Right lobe of liver (tissue), 6 donors: ENCODE data around the gene STPG1. TPM values are rescaled to one million over a fixed set of nuclear protein-coding genes. Genes with fewer than 3 reads are reported as not detected.

Source experiments
- ATAC-seq, 4 donors: fragments of 200-7000 bp; cut with Tn5 transposase; one replicate each; pipeline ENCODE4 v1.9.1; 2020; ENCODE audit warnings: mild to moderate bottlenecking in 4 of 4, moderate library complexity in 4 of 4
- DNase-seq, 3 donors: peaks; one replicate each; pipeline ENCODE4 v3.0.0-alpha.2; 2020
- H3K27ac ChIP-seq, 3 donors: fragments of 200-600 bp; one replicate each; pipeline ENCODE4 v1.8.0; 2022
- H3K27me3 ChIP-seq, 2 donors: fragments of 200-600 bp; one replicate each; pipeline ENCODE4 v1.8.0; 2022
- H3K36me3 ChIP-seq, 4 donors: fragments of 200-600 bp; sonication (generic) in 1 of 4; one replicate each; pipeline versions ENCODE4 v1.5.1 to v1.8.0; 2017 to 2022; ENCODE audit warnings: control low read depth in 1 of 4
- H3K4me1 ChIP-seq, 4 donors: fragments of 200-600 bp; sonication (generic) in 1 of 4; one replicate each; pipeline versions ENCODE4 v1.5.1 to v1.8.0; 2017 to 2022; ENCODE audit warnings: control low read depth in 1 of 4
- H3K4me3 ChIP-seq, 3 donors: fragments of 200-600 bp; one replicate each; pipeline ENCODE4 v1.8.0; 2022
- H3K9me3 ChIP-seq, 4 donors: fragments of 200-600 bp; sonication (generic) in 1 of 4; one replicate each; pipeline versions ENCODE4 v1.5.1 to v1.8.0; 2017 to 2022; ENCODE audit warnings: control low read depth in 1 of 4
- POLR2A ChIP-seq: fragments of 450-650 bp; IDR thresholded peaks from one replicate; pipeline ENCODE4 v1.6.1; 2017; ENCODE audit warnings: antibody characterized with exemption, mild to moderate bottlenecking
- WGBS: methylation state at CpG from one replicate; pipeline ENCODE4 v1.1.6; 2018; ENCODE audit warnings: low coverage, low lambda C conversion rate; ENCODE audit not compliant: insufficient coverage; ENCODE audit errors: missing lambda C conversion rate; 5-methylcytosine and 5-hydroxymethylcytosine counted together
- intact Hi-C, 2 donors: fragments of 100-400 bp; cut with DNase I; formaldehyde crosslinking; loops; one replicate each; pipeline versions ENCODE4 v1.11.2 to v1.14.1; 2022
- total RNA-seq, 6 experiments: library from RNA; depleted of rRNA in 2 of 6; stranded (reverse); fragments of >200 nt in 2 of 6; fragmentation: NEBNext Ultra II Directional in 3 of 6; extraction: Animal tissue kit (Norgen Biotek cat#: 25700) in 3 of 6; gene quantifications; one replicate each; pipeline versions ENCODE4 v1.1.0 to v1.2.4, GENCODE V29; 2016 to 2023
- TF ChIP-seq, protein P1 (sequence below), 4 donors: fragments of 200-600 bp in 3 of 4; fragments of 450-650 bp in 1 of 4; IDR thresholded peaks; one replicate each; pipeline versions ENCODE4 v1.5.1 to v1.8.0; 2016 to 2022; ENCODE audit warnings: antibody characterized with exemption in 4 of 4, mild to moderate bottlenecking in 2 of 4
- donor health status: DM: no; HTN: yes; CAD: no.
- donor health status: DM: no; HTN: no; CAD: no.
- donor health status: DM: no; HTN: no; CAD: no.
- donor health status: DM: no; HTN: yes; CAD: no.
- donor health status: DM: no; HTN: yes; CAD: no.

STPG1 gene
- total RNA-seq, 6 experiments from 2014 or later, result 1.0 to 3.6 (median 1.7) TPM

DNA sequence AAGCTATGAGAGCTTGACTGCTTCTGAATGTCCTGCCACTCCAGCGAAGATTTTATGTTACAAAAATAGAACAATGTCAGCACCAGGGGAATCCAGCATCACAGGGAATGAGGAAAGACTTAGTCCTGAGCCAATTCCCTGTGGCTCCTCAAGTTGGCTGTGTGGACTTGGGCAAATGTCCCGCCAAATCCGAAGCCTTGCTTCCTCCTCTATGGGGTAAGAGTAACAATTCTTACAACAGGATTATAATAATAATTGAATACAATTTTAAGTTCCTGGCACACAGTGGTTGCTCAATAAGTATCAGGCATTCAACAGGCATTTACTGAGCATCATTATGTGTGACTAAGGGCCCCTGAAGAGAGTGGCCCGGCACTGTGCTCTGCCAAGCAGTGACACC, 44.4 kb downstream of the STPG1 start:
- DNase-seq (no peak), ATAC-seq (no peak)
- Histone ChIP-seq H3K4me3 (no peak overlapping the region), H3K27ac (no peak overlapping the region), H3K36me3 (no peaks in the 10 kb centered on the region), H3K4me1 (no peaks in the 10 kb centered on the region), H3K27me3 (no peaks in the 10 kb centered on the region), H3K9me3 (no peaks in the 10 kb centered on the region)
- WGBS, result 100% methylated on average over 1 of the region's 4 CpGs
- TF ChIP-seq, protein P1, sequence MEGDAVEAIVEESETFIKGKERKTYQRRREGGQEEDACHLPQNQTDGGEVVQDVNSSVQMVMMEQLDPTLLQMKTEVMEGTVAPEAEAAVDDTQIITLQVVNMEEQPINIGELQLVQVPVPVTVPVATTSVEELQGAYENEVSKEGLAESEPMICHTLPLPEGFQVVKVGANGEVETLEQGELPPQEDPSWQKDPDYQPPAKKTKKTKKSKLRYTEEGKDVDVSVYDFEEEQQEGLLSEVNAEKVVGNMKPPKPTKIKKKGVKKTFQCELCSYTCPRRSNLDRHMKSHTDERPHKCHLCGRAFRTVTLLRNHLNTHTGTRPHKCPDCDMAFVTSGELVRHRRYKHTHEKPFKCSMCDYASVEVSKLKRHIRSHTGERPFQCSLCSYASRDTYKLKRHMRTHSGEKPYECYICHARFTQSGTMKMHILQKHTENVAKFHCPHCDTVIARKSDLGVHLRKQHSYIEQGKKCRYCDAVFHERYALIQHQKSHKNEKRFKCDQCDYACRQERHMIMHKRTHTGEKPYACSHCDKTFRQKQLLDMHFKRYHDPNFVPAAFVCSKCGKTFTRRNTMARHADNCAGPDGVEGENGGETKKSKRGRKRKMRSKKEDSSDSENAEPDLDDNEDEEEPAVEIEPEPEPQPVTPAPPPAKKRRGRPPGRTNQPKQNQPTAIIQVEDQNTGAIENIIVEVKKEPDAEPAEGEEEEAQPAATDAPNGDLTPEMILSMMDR (IDR thresholded peaks at IDR 0.05), result no peak
- no peak for TF ChIP-seq POLR2A
- intact Hi-C loops, result no loop called here

DNA sequence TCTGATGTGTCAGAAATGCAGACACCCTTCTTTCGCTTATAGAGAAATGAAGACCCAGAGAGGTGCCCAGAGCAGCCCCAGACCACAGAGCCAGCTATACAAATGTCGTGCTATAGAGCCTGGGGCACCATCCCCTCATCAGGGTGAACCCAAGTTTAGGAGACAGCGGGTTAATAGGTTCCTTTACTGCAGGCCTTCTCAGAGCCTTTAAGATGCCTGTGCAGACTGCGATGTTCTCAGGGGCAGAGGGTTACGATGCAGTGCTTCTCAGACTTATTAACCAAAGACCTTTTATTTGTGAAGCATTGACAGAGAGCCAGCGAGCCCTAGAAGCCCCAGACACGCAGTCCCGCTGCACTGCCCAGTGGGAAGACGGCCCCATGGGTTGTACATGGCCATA, 46.9 kb downstream of the STPG1 start:
- DNase-seq (no peak), ATAC-seq (no peak)
- no peak overlapping the region for H3K27ac ChIP-seq
- no peaks in the 10 kb centered on the region for H3K4me1 ChIP-seq
- H3K4me3 ChIP-seq, result no peak overlapping the region
- intact Hi-C loops, result no loop called here
- H3K36me3 ChIP-seq, result no peaks in the 10 kb centered on the region
- no peaks in the 10 kb centered on the region for H3K9me3 ChIP-seq
- TF ChIP-seq, protein P1 (IDR thresholded peaks at IDR 0.05), result no peak
- no peak for TF ChIP-seq POLR2A
- WGBS, result 100% methylated on average over 1 of the region's 9 CpGs
- H3K27me3 ChIP-seq, result no peaks in the 10 kb centered on the region

DNA sequence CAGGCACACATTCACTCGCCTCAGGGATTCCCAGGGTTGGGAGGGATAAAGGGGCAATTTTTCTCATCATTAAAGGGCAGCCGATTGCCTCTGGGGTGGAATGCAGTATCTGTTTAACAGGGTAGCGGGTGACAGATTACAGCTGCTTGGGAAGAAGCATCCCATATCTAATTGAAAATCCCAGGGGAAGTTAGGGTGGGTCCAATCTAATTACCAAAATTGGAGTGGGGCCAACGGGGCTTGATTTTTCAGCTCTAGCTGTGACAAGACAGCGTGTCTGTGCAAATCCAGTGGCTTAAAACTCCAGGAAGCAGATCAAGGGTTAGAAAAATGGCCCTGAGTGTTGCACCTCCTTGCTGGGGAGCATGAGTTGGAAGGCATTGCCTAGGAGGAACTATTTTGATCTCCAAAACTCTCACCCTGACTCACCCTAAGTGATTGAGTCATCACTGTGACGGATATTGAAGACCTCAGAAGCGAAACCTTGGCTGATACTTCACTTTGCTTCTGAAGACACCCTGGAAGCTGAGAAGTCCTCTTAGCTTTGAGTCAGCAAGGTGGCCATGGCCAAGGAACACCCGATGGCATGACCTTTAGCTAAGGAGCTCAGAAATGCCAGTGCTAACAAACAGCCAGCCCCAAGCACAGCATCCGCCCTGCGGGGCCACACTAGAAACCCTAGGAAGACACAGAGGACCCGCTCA, 48.5 kb downstream of the STPG1 start:
- TF ChIP-seq POLR2A, result no peak
- TF ChIP-seq, protein P1 (IDR thresholded peaks at IDR 0.05), result no peak

DNA sequence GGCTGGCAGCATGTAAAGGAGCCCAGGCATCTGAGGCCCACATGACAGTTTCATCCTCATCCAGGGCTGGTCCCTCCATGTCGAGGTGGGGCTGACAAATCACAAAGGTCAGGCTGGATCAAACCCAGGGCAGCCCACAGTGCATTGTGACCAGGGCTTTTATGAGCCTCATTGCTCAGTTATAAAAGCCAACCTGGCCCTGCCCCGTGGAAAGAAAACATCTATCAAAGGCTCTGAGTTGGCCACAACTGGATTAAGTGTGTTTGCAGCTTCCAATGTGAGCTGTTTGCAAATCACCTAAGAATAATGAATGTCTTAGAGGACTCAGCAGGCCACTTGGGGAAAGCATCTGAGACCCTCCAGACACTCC, 49.0 kb downstream of the STPG1 start:
- H3K4me1 ChIP-seq, result no peaks in the 10 kb centered on the region
- no peak for TF ChIP-seq POLR2A
- TF ChIP-seq, protein P1 (IDR thresholded peaks at IDR 0.05), result no peak

More for the DNA sequence above, 48.5 kb downstream of the STPG1 start:
- 77% methylated on average over 9 of the region's 11 CpGs for WGBS
- H3K4me3 ChIP-seq, result no peak overlapping the region
- no peaks in the 10 kb centered on the region for H3K4me1 ChIP-seq
- no peak for DNase-seq
- no peaks in the 10 kb centered on the region for H3K36me3 ChIP-seq
- no peak overlapping the region for H3K27ac ChIP-seq
- no peaks in the 10 kb centered on the region for H3K9me3 ChIP-seq
- ATAC-seq, result peak in 1 of 4 donors; percentile 30
- no peaks in the 10 kb centered on the region for H3K27me3 ChIP-seq
- intact Hi-C loops, result no loop called here

More for the DNA sequence above, 49.0 kb downstream of the STPG1 start:
- ATAC-seq (no peak), DNase-seq (no peak)
- H3K4me3 ChIP-seq, result no peak overlapping the region
- H3K27ac ChIP-seq, result no peak overlapping the region
- intact Hi-C loops, result no loop called here
- H3K27me3 ChIP-seq, result no peaks in the 10 kb centered on the region
- H3K9me3 ChIP-seq, result no peaks in the 10 kb centered on the region
- WGBS, result 50% methylated on average over 1 of the region's 2 CpGs
- H3K36me3 ChIP-seq, result no peaks in the 10 kb centered on the region
